ENCODE results near the gene GRIFIN.
"Not testable (repeated sequence)": the region's sequence is repeated elsewhere in the genome, so short reads cannot be mapped to it uniquely, and the experiment has no call there.

GRIFIN gene

DNA sequence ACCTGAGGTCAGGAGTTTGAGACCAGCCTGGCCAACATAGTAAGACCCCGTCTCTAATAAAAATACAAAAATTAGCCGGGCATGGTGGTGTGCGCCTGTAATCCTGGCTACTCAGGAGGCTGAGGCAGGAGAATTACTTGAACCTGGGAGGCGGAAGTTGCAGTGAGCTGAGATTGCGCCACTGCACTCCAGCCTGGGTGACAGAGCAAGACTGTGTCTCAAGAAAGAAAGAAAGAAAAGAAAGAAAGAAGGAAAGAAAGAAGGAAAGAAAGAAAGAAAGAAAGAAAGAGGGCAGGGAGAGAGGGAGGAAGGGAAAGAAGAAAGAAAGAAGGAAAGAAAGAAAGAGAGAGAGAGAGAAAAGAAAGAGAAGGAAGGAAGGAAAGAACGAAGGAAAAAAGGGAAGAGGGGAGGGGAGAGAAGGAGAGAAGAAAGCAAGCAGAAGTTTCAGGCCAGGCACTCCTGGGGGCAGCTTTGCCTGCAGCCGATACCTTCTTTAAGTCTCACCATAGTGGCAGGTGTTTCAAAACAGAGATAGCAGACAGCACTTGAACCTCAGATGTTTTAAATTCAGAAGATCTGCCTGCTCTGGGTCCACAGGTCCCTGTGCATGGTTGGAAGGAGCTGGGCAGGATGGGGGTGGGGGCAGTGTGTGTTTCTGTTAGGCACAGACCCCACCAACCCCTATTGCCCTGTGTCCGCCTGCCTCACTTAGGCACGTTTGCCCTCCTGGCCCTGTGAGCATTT is 6.6 kb downstream of the GRIFIN start:
- H3K27ac Mint-ChIP-seq, result peak overlapping the region; percentile 29
- not testable (repeated sequence) for H3K4me3 Mint-ChIP-seq, H3K36me3 Mint-ChIP-seq

DNA sequence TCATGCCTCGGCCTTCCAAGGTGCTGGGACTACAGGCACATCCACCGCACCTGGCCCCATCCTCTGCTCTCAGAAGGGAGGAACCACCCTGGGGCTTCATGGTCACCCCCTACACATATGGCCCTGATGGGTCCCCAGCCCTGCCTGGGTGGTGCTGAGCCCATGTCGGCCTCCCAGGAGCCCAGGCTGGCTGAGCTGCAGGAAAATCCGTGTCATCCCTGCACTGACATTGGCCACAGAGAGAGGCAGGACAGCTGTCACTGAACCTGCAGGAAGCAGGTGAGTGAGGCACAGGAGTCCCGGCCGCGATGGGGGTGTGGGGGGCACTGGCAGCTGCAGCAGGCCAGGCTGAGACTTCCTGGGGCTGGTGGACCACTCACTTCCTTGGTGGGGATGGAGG is 8.0 kb downstream of the GRIFIN start:
- no peak for DNase-seq (ENCODE audit: low spot score in 2 of 2)
- H3K4me3 Mint-ChIP-seq, result no peak overlapping the region
- H3K9me3 Mint-ChIP-seq, result no peaks in the 10 kb centered on the region
- H3K27ac Mint-ChIP-seq, result no peak overlapping the region
- no peak for ATAC-seq
- peaks cover 6% of the 10 kb centered on the region for H3K36me3 Mint-ChIP-seq
- H3K4me1 Mint-ChIP-seq, result peaks cover 8% of the 10 kb centered on the region

More for the DNA sequence above, 6.6 kb downstream of the GRIFIN start:
- H3K9me3 Mint-ChIP-seq; H3K4me1 Mint-ChIP-seq; ATAC-seq; DNase-seq (ENCODE audit: low spot score in 2 of 2): not testable (repeated sequence)

DNA sequence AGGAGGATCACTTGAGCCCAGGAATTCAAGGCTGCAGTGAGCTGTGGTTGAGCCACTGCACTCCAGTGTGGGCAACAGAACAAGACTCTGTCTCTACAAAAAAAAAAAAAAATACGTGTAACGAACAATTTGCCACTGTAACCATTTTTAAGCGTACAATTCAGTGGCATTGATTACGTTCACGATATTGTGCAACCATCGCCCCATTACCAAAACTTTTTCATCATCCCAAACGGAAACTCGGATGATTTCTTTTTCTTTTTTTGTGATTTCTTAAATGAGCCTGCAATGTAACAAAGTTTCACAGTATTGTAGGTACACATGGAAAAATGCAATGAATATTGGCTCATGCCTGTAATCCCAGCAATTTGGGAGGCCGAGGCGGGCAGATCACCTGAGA is 9.5 kb downstream of the GRIFIN start:
- ATAC-seq (no peak), DNase-seq (ENCODE audit: low spot score in 2 of 2) (no peak)
- Mint-ChIP-seq H3K4me3 (no peak overlapping the region), H3K4me1 (peaks cover 8% of the 10 kb centered on the region), H3K9me3 (no peaks in the 10 kb centered on the region), H3K27ac (no peak overlapping the region), H3K36me3 (peaks cover 6% of the 10 kb centered on the region)

DNA sequence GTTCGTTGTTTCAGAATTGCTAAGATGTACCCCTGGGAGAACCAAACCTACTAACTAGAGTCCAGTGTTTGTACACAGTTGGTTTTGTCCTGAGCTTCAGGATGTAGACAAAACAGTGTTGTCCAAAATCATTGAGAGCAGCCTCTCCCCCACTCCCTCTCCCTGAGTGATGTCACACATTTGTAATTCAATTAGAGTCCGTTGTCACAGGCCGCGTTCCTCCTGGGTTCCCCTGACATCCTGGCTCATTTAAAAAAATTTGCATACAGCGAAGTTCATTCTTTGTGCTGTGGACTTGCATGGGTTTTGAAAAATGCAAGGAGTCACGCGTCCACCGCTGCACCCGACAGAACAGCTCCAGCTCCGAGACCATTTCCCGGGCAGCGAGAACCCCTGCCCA is 10.3 kb downstream of the GRIFIN start:
- DNase-seq (ENCODE audit: low spot score in 2 of 2), result no peak
- Mint-ChIP-seq H3K4me1 (peaks cover 8% of the 10 kb centered on the region), H3K27ac (no peak overlapping the region), H3K36me3 (peaks cover 6% of the 10 kb centered on the region), H3K4me3 (no peak overlapping the region), H3K9me3 (no peaks in the 10 kb centered on the region)
- ATAC-seq, result no peak

DNA sequence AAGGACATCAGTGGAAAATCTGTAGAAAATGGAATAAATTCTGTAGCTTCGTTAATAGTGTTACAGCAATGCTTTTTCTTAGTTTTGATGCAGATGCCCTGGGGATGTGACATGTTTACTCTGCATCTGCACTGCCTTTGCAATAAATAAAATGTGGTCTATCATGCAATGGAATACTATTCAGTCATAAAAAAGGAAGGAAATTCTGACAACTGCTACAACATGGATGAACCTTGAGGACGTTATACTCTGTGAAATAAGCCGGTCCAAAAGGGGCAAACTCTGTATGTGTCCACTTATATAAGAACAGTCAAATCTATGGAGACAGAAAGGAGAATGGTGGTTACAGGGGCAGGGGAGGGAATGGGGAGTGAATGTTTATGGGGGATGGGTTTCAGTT is 13.5 kb downstream of the GRIFIN start:
- ATAC-seq (no peak), DNase-seq (ENCODE audit: low spot score in 2 of 2) (no peak)
- Mint-ChIP-seq H3K36me3 (no peaks in the 10 kb centered on the region), H3K9me3 (no peaks in the 10 kb centered on the region), H3K27ac (no peak overlapping the region), H3K4me3 (no peak overlapping the region), H3K4me1 (peaks cover 18% of the 10 kb centered on the region)

DNA sequence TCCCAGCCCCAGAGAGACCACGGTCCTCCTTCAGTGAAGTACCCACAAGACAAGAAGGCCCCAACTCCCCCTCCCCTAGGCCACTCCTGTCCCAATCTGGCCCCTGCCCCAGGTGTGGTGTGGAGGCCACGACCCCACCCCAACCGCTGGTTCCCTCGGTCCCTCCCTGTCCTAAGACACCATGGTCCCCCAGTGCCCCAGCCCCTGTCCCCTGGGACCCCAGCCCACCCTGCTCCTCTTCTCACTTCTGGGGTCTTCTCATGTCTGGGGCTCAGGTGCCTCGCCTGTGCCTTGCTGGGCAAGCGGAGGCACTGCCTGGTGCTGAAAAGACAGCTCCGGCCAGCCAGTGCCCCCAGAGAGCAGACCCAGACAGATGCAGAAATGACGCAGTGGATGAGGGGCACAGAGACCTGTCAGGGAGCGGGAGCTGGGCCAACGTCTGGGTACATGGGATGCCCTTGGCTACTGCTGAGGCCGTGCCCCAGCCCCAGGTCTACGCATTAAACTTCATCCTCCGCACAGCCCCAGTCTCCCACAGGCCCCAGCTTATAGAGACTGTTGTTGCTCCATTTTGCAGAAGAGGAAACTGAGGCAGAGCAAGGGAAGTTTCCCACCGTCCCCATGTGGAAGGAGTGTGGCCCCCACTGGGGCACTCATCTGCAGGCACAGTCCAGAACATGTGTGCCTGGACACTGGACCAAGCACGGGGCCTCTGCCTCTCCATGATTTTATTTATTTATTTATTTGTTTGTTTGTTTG is 14.8 kb downstream of the GRIFIN start:
- no peaks in the 10 kb centered on the region for H3K9me3 Mint-ChIP-seq
- H3K4me1 Mint-ChIP-seq, result peaks cover 27% of the 10 kb centered on the region
- no peaks in the 10 kb centered on the region for H3K36me3 Mint-ChIP-seq
- DNase-seq (ENCODE audit: low spot score in 2 of 2) (no peak), ATAC-seq (no peak)
- H3K4me3 Mint-ChIP-seq, result no peak overlapping the region
- H3K27ac Mint-ChIP-seq, result no peak overlapping the region

DNA sequence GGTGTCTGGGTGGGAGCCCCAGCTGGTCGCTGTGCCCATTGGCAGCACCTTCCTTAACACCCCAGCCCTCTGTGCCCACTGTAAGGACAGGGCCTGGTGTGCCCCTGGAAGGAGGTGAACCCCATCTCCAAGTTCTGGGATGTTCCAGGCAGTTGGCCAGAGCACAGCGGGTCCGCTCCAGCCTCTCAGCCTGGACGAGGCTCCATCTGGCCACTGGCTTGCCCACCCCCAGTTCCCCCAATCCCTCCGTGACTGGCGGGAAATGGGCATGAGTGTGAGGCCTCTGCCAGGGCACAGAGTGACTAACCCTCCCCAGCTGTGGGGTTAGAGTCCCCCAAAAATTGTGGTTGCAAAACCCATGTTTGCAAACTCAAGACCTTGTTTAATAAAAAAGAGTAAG is 15.6 kb downstream of the GRIFIN start:
- H3K4me3 Mint-ChIP-seq, result no peak overlapping the region
- no peaks in the 10 kb centered on the region for H3K9me3 Mint-ChIP-seq
- DNase-seq (ENCODE audit: low spot score in 2 of 2), result no peak
- H3K27ac Mint-ChIP-seq, result no peak overlapping the region
- H3K36me3 Mint-ChIP-seq, result no peaks in the 10 kb centered on the region
- peaks cover 28% of the 10 kb centered on the region for H3K4me1 Mint-ChIP-seq
- ATAC-seq, result peak; percentile 22

DNA sequence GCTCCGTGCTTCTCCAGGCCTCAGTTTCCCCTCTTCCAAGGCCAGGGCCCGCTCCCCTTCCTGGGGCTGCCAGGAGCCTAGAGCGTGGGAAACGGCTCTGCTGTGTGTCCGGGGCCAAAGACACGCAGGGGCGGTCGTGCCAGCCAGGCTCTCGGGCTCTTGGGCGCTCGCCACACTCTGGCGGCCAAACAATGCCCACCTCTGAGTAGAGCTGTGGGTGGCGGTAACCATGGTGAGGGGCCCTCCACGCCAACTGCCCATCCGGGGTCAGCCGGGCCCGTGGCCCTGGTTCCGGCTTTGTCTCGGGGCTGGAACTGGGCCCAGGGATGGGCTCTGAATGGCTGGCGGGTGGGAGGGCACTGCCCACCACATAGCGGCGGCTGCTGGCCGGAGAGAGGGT is 16.0 kb downstream of the GRIFIN start:
- no peak overlapping the region for H3K4me3 Mint-ChIP-seq
- no peaks in the 10 kb centered on the region for H3K9me3 Mint-ChIP-seq
- no peaks in the 10 kb centered on the region for H3K36me3 Mint-ChIP-seq
- DNase-seq (ENCODE audit: low spot score in 2 of 2) (no peak), ATAC-seq (no peak)
- peaks cover 28% of the 10 kb centered on the region for H3K4me1 Mint-ChIP-seq
- no peak overlapping the region for H3K27ac Mint-ChIP-seq

DNA sequence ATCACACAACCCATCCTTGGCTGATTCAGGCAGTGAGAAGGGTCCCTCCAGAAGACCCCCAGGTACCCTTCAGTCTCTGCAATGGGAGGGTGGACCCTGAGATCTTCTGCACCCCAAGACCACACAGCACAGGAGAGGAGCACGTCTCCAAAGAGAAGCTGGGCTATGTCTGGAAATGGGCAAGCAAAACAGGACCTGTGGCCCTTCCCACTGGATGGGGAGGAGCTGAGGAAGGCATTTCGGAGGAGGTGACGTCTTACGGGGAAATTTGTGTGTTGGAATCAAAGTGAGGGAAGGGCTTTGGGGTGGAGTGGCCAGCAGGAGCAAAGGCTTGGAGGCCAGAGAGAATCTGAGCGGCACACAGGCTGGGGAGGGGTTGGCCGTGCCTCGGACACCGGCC is 16.5 kb downstream of the GRIFIN start:
- Mint-ChIP-seq H3K36me3 (no peaks in the 10 kb centered on the region), H3K9me3 (no peaks in the 10 kb centered on the region), H3K4me1 (peaks cover 28% of the 10 kb centered on the region), H3K4me3 (no peak overlapping the region), H3K27ac (no peak overlapping the region)
- DNase-seq (ENCODE audit: low spot score in 2 of 2), result no peak
- no peak for ATAC-seq

DNA sequence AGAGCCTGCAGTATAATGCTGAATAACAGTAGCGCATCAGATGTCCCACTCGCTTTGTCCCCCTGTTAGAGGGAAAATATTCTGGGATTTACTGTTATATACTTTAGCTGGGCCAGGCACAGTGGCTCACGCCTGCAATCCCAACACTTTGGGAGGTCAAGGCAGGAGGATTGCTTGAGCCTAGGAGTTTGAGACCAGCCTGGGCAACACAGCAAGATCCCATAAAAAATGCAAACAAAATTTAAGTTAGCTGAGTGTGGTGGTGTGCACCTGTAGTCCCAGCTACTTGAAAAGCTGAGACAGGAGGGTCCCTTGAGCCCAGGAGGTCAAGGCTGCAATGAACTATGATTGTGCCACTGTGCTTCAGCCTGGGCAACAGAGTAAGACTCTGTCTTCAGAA is 22.3 kb downstream of the GRIFIN start:
- ATAC-seq; H3K27ac Mint-ChIP-seq; DNase-seq (ENCODE audit: low spot score in 2 of 2): not testable (repeated sequence)

DNA sequence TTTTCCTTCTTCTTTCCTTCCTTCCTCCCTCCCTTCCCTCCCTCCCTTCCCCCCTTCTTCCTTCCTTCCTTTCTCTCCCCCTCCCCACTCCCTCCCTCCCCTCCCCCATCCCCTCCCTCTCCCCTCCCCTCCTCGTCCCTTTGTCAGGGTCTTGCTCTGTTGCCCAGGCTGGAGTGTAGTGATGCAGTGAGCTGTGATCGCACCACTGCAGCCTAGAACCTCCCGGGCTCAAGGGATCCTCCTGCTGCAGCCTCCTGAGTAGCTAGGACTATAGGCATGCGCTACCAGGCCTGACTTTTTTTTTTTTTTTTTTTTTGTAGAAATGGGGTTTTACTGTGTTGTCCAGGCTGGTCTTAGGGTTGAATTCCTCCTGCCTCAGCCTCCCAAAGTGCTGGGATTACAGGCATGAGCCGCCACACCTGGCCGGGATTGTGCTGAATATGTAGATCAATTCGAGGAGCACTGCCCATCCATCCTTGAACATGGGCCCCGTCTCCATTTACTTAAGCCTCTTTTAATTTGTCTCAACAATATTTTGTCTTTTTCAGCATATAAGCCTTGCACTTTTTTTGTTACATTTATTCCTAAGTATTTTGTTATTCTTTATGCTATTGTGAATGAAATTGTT is 23.4 kb downstream of the GRIFIN start:
- Mint-ChIP-seq H3K27ac (no peak overlapping the region), H3K4me3 (peak overlapping the region; percentile 69)
- no peak for ATAC-seq

More for the DNA sequence above, 22.3 kb downstream of the GRIFIN start:
- H3K36me3 Mint-ChIP-seq, H3K9me3 Mint-ChIP-seq, H3K4me3 Mint-ChIP-seq: not testable (repeated sequence)
- peaks cover 33% of the 10 kb centered on the region for H3K4me1 Mint-ChIP-seq

DNA sequence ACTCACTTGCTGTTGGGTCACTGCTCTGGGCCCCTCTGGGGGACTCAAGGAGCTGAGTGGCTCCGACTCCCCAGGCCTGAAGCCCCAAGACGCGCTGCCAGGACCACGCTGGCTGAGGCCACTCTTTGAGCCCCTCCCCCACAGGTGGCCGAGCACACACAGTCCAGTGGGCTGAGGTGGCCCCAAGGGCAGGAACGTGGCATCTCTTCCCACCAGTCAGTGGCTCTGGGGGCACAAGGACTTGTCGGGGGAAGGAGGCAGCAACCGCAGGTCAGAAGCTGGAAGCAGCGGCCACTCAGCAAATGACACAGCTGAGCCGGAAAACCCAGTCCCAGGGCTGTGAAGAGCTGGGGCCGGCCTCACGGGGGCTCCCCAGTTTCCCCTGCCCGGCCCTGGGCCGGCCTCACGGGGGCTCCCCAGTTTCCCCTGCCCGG is 24.1 kb downstream of the GRIFIN start:
- Mint-ChIP-seq H3K9me3 (no peaks in the 10 kb centered on the region), H3K36me3 (no peaks in the 10 kb centered on the region), H3K27ac (no peak overlapping the region), H3K4me1 (peaks cover 19% of the 10 kb centered on the region), H3K4me3 (peak overlapping the region; percentile 69)
- DNase-seq (ENCODE audit: low spot score in 2 of 2) (peak in 1 of 2 donors; percentile 69), ATAC-seq (peak; percentile 58)

More for the DNA sequence above, 23.4 kb downstream of the GRIFIN start:
- Mint-ChIP-seq H3K9me3 (no peaks in the 10 kb centered on the region), H3K4me1 (peaks cover 23% of the 10 kb centered on the region), H3K36me3 (no peaks in the 10 kb centered on the region)
- DNase-seq (ENCODE audit: low spot score in 2 of 2), result no peak

DNA sequence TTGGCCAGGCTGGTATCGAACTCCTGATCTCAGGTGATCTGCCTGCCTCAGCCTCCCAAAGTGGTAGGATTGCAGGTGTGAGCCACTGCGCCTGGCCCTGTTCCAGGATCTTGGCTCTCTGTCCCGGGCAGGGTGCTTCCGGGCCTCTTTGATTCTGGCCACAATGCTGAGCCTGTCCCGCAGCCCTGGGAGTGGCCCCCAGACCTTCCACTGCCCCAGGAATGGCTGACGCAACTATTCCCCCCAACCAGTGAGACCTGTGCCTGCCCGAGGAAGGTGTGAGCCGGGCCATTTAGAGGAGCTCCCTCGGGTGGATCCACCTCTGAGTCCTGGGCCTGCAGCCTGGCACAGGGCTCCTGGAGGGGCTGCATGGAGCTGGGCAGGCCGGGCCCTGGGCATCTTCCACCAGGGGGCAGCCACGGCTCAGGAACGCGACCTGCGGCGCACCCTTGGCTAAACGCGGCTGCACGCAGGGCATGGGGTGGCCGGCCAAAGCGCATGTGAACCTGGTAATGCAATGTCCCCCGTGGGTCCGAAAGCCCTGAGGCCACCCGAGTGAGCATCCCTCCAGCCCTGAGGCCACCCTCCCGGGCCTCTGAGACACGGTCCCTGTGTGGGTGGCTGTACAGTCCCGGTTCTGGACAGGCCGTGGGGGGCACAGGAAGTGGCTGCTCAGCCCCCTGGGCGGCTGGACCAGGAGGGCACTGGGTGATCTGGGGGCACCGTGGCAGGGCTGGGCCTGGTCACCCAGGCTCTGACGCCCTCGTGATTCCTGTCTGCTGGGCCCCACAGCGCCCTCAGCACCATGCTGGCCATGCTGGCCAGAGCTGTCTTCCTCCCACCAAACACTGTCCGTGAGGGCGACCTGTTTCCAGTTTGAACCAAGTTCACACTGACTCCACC is 24.8 kb downstream of the GRIFIN start:
- peaks cover 13% of the 10 kb centered on the region for H3K4me1 Mint-ChIP-seq
- H3K9me3 Mint-ChIP-seq, result no peaks in the 10 kb centered on the region
- H3K36me3 Mint-ChIP-seq, result no peaks in the 10 kb centered on the region
- H3K27ac Mint-ChIP-seq, result no peak overlapping the region
- peak overlapping the region; percentile 69 for H3K4me3 Mint-ChIP-seq
- DNase-seq (ENCODE audit: low spot score in 2 of 2) (peak; percentile 87 to 93), ATAC-seq (peak; percentile 97)

DNA sequence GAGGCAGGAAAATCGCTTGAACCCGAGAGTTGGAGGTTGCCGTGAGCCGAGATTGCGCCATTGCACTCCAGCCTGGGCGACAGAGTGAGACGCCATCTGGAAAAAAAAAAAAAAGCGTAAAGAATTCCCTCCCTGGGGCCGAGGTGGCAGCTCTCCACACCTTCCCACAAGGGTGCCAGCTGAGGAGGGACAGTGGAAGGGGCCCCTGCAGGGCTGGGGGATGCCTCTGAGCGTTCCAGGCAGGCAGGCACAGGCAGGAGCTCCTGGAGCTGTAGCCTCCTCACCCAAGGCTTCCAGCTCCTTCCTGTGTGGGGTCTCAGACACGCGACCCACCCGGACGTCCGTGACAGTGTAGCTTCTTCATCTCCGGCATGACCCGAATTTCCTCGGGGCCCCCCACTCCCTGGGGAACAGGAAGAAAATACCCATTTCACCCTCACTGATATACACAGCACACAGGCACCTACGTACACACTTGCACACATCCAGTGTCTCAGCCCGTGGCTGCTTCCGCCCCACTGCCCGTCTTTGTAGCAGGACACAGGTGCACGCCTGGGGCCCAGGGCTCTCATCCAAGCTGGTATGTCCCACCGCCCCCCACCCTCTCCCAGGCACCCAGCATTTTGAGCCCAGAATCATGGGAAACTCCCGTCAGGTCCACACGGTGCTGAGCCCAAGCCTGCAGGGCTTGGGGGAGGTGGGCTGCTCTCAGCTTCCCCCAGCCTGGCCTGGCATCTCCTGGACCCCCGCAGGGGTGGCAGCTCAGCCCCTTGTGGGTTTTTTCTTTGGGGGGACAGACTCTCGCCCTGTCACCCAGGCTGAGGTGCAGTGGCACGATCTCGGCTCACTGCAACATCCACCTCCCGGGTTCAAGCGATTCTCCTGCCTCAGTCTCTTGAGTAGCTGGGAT is 25.7 kb downstream of the GRIFIN start:
- ATAC-seq (no peak), DNase-seq (ENCODE audit: low spot score in 2 of 2) (no peak)
- Mint-ChIP-seq H3K4me1 (peaks cover 12% of the 10 kb centered on the region), H3K9me3 (no peaks in the 10 kb centered on the region), H3K4me3 (no peak overlapping the region), H3K27ac (no peak overlapping the region), H3K36me3 (peaks cover 4% of the 10 kb centered on the region)

Measured in stimulated activated effector memory CD8-positive, alpha-beta T cell treated with anti-CD3 and anti-CD28 coated beads, Interleukin-12 subunit alpha, Interleukin-12 subunit beta, amount 100 ng/mL, for 72 hours (primary cell).